MM.1S (cell line): ENCODE data around the gene FAM83E.

Experiments
- EZH2 ChIP-seq: fragments of 300-600 bp; sonication (generic); optimal IDR thresholded peaks from 2 replicates; pipeline ENCODE3; 2017; ENCODE audit warnings: low read depth, mild to moderate bottlenecking, antibody characterized with exemption, low read length, mixed read lengths
- EZH2phosphoT487 ChIP-seq: fragments of 300-600 bp; sonication (generic); IDR thresholded peaks from 2 replicates; pipeline ENCODE4 v1.6.1; 2018; ENCODE audit warnings: antibody characterized with exemption, low read length
- TF ChIP-seq, protein P1 (sequence below): fragments of 300-600 bp; sonication (generic); IDR thresholded peaks from 2 replicates; pipeline ENCODE4 v1.5.1; 2016; ENCODE audit warnings: antibody characterized with exemption, low read length, mixed read lengths

DNA sequence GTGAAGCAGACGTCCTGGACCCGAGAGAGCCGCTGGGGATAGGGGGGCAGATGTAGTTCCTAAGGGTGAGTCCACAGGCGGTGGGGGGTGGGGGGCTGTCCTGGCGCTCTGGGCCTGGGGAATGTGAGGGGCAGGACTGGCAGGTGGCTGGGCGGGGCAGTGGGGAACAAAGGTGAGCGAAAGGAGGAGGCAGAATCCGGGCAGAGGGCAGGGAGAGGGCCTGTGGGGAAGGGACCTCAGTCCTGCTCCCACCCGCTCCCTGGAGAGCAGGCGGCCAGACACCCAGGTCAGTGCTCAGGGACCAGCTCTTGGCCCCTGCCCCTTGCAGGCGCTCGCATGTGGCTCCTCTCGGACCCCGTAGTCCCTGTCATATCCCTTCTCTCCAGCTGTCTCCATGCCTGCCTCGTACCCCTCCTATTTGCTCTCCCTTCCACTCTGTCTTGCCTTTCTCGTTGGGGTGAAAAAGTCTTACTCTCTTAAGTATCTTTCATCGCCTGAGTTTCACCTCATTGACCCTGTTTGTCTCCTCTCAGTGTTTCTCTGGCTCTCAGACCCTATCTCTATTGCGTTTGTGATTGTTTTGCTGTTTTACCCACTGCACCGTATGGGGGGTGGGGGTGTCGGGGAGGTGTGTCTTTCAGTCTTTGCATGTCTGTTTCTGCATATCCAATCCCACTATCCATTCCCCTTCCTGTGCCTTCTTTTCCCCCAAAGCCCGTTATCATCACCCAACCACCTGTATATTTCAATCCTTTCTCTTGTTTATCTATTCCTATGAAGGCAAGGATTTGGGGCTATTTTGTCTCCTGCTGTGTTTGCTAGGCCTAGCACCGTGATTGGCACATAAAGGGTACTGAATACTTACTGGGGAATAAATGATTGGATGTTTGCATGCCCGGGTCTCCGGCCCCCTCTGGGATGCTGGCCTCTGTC lies 10.2 kb upstream of the FAM83E start:
- TF ChIP-seq, protein P1, sequence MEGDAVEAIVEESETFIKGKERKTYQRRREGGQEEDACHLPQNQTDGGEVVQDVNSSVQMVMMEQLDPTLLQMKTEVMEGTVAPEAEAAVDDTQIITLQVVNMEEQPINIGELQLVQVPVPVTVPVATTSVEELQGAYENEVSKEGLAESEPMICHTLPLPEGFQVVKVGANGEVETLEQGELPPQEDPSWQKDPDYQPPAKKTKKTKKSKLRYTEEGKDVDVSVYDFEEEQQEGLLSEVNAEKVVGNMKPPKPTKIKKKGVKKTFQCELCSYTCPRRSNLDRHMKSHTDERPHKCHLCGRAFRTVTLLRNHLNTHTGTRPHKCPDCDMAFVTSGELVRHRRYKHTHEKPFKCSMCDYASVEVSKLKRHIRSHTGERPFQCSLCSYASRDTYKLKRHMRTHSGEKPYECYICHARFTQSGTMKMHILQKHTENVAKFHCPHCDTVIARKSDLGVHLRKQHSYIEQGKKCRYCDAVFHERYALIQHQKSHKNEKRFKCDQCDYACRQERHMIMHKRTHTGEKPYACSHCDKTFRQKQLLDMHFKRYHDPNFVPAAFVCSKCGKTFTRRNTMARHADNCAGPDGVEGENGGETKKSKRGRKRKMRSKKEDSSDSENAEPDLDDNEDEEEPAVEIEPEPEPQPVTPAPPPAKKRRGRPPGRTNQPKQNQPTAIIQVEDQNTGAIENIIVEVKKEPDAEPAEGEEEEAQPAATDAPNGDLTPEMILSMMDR = no peak
- TF ChIP-seq EZH2 (no peak), EZH2phosphoT487 (no peak)
